HL-60 (cell line): Measurements from ENCODE around the gene PDE6B.

Source experiments
- POLR2AphosphoS5 ChIP-seq: IDR thresholded peaks from 2 replicates; pipeline ENCODE4 v1.6.1; 2012; ENCODE audit warnings: low read depth
- SPI1 ChIP-seq: IDR thresholded peaks from 2 replicates; pipeline ENCODE4 v1.6.1; 2012; ENCODE audit warnings: low read depth, mild to moderate bottlenecking, borderline replicate concordance
- TF ChIP-seq, protein P1 (sequence below): IDR thresholded peaks from one replicate; pipeline ENCODE4 v1.5.1; 2011; ENCODE audit warnings: low read length, control low read depth, inconsistent platforms; ENCODE audit not compliant: insufficient read depth

DNA sequence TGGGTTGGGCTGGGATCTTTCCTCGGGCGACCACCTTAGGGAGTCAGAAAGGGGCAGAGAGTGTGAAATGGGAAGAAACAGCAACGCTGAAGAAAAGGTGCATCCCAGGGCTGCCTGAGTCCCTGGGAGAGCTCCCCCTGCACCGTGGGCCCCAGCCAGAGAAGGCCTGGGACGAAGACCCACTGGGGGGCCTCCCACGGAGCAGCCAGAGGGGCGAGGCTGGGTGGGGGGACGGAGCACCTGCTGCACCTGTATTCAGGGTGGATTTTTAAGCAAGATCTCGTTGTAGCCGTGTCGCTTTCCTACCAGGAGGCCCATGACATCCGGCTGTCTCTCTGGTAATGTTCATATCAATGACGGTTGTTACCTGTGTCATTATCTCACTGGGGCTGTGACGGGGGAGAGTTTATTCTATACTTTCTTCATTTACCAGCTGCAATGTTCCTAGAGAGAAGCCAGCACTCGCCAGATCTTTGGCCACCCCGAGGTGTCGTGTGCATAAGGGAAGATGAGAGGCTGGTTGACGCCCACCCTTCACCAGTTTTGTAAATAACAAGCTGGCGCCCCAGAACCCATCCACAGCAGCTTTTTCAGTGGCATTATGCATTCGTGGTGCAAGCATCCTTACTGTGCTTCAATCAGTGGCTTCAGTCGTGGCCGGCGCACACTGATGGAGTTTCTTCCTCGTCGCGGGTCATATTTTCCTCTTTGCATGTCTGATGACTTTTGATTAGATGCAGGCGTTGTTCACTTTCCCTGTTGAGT lies 74.6 kb downstream of the PDE6B start:
- TF ChIP-seq, protein P1, sequence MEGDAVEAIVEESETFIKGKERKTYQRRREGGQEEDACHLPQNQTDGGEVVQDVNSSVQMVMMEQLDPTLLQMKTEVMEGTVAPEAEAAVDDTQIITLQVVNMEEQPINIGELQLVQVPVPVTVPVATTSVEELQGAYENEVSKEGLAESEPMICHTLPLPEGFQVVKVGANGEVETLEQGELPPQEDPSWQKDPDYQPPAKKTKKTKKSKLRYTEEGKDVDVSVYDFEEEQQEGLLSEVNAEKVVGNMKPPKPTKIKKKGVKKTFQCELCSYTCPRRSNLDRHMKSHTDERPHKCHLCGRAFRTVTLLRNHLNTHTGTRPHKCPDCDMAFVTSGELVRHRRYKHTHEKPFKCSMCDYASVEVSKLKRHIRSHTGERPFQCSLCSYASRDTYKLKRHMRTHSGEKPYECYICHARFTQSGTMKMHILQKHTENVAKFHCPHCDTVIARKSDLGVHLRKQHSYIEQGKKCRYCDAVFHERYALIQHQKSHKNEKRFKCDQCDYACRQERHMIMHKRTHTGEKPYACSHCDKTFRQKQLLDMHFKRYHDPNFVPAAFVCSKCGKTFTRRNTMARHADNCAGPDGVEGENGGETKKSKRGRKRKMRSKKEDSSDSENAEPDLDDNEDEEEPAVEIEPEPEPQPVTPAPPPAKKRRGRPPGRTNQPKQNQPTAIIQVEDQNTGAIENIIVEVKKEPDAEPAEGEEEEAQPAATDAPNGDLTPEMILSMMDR, result no peak
- TF ChIP-seq SPI1 (no peak), POLR2AphosphoS5 (no peak)
